Measurements from ENCODE around the gene CDH24.

DNA sequence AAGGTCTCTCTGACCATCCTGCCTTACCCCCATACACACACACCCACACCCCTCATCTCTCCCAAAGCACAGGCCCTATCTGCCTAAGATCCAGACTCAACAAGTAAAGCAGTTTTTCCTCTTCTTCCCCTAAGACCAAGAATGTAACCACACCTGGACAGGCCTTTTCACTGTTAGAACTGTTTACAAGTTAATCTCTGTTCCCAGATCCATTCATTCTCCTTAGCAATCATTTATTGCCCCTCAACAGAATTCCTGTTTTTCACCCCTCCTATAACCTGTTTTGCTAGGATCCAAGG, 49.4 kb upstream of the CDH24 start:
- no peak for TF ChIP-seq CTCF (IDR thresholded peaks at IDR 0.05)
- no peak for TF ChIP-seq EZH2 (IDR thresholded peaks at IDR 0.05)
